A549 (cell line): Measurements from ENCODE around the gene NMRAL1. TPM values are rescaled to one million over a fixed set of nuclear protein-coding genes. Genes with fewer than 3 reads are reported as not detected.

ENCODE experiments used
- ATAC-seq, 2 experiments: fragments of 200-7000 bp in 1 of 2; fragments of >200 bp in 1 of 2; cut with Nextera tagmentation in 1 of 2; cut with Tn5 transposase in 1 of 2; 3 replicates each; pipeline versions ENCODE4 v1.8.0 to v1.9.1; 2018 to 2020; ENCODE audit warnings: mild to moderate bottlenecking in 1 of 2, moderate library complexity in 1 of 2
- CTCF ChIA-PET: fragments of 300-600 bp; sonication (Branson Sonifier 250); formaldehyde crosslinking; extraction: SDS; loops from one replicate; lab custom pipeline; 2021; ENCODE audit warnings: antibody characterized with exemption, inconsistent platforms; lab: Yijun Ruan, JAX
- POLR2A ChIA-PET: fragments of 350-600 bp; formaldehyde crosslinking; extraction: SDS; loops from one replicate; lab custom pipeline; 2021; ENCODE audit warnings: antibody characterized with exemption, inconsistent platforms; lab: Yijun Ruan, JAX
- DNase-seq, 2 experiments: peaks; one replicate each; pipeline versions ENCODE4 v3.0.0 to v3.0.0-alpha.2; 2011 to 2016; ENCODE audit warnings: low read depth in 1 of 2, low spot score in 1 of 2
- FAIRE-seq: peaks from 2 replicates; lab custom pipeline; 2011; peaks lifted over from hg19 to GRCh38; lab: Jason Lieb, UNC
- H3K27ac ChIP-seq, 2 experiments: fragments of >200 bp; sonication (Bioruptor Twin); formaldehyde crosslinking; 3 replicates each; pipeline ENCODE4 v1.5.1; 2016 to 2017
- H3K4me1 ChIP-seq: fragments of >200 bp; sonication (Bioruptor Twin); formaldehyde crosslinking; 3 replicates; pipeline ENCODE4 v1.6.1; 2016
- H3K4me2 ChIP-seq: fragments of >200 bp; sonication (Bioruptor Twin); formaldehyde crosslinking; 3 replicates; pipeline ENCODE4 v1.6.1; 2016
- H3K4me3 ChIP-seq: fragments of >200 bp; sonication (Bioruptor Twin); formaldehyde crosslinking; 3 replicates; pipeline ENCODE4 v1.5.1; 2016
- H3K9me3 ChIP-seq: fragments of >200 bp; sonication (Bioruptor Twin); formaldehyde crosslinking; 3 replicates; pipeline ENCODE4 v1.6.1; 2016
- CBX8 ChIP-seq: fragments of 200-600 bp; sonication (generic); IDR thresholded peaks from 2 replicates; pipeline ENCODE4 v1.6.1; 2016
- EP300 ChIP-seq, 2 experiments: fragments of >200 bp; sonication (Bioruptor Twin); formaldehyde crosslinking; IDR thresholded peaks; 2 replicates in 1 of 2; 3 replicates in 1 of 2; pipeline ENCODE4 v1.6.1; 2016 to 2017
- ESRRA ChIP-seq: fragments of 150-350 bp; IDR thresholded peaks from 2 replicates; pipeline ENCODE4 v1.6.1; 2014; ENCODE audit warnings: mild to moderate bottlenecking, low read length, borderline replicate concordance
- FOSB ChIP-seq: fragments of 250-450 bp; sonication (Bioruptor Pico); IDR thresholded peaks from 2 replicates; pipeline ENCODE4 v1.5.0; 2020; ENCODE audit warnings: mild to moderate bottlenecking, moderate library complexity
- GATA3 ChIP-seq: IDR thresholded peaks from 2 replicates; pipeline ENCODE4 v1.6.1; 2012; ENCODE audit warnings: borderline replicate concordance
- HDAC2 ChIP-seq: fragments of 200-600 bp; sonication (generic); IDR thresholded peaks from 2 replicates; pipeline ENCODE4 v1.6.1; 2016
- HMGXB4 ChIP-seq: fragments of 250-450 bp; sonication (Bioruptor Pico); IDR thresholded peaks from 2 replicates; pipeline ENCODE4 v1.5.0; 2021; ENCODE audit warnings: mild to moderate bottlenecking, moderate library complexity, borderline replicate concordance
- HOXA7 ChIP-seq: fragments of 250-450 bp; sonication (Bioruptor Pico); IDR thresholded peaks from 2 replicates; pipeline ENCODE4 v1.5.0; 2020; ENCODE audit warnings: mild to moderate bottlenecking, moderate library complexity
- JUNB ChIP-seq: fragments of >200 bp; sonication (Bioruptor Twin); formaldehyde crosslinking; IDR thresholded peaks from 2 replicates; pipeline ENCODE4 v1.6.1; 2016
- KDM1A ChIP-seq: fragments of 200-600 bp; sonication (generic); IDR thresholded peaks from 2 replicates; pipeline ENCODE4 v1.6.1; 2016; ENCODE audit warnings: low read depth, mild to moderate bottlenecking
- KDM5A ChIP-seq: fragments of 200-600 bp; sonication (generic); IDR thresholded peaks from 2 replicates; pipeline ENCODE4 v1.6.1; 2016; ENCODE audit warnings: antibody characterized with exemption, mild to moderate bottlenecking
- RAD21 ChIP-seq, 2 experiments: fragments of >200 bp in 1 of 2; sonication (Bioruptor Twin) in 1 of 2; formaldehyde crosslinking in 1 of 2; IDR thresholded peaks in 1 of 2; conservative IDR thresholded peaks in 1 of 2; 2 replicates in 1 of 2; 3 replicates in 1 of 2; pipeline ENCODE4 v1.6.1; 2012 to 2018; ENCODE audit warnings: inconsistent platforms in 1 of 2
- RARB ChIP-seq: fragments of 250-450 bp; sonication (Bioruptor Pico); IDR thresholded peaks from 2 replicates; pipeline ENCODE4 v1.8.0; 2021; ENCODE audit warnings: mild to moderate bottlenecking, moderate library complexity
- REST ChIP-seq: fragments of 200-600 bp; sonication (generic); IDR thresholded peaks from 2 replicates; pipeline ENCODE4 v1.6.1; 2016; ENCODE audit warnings: antibody characterized with exemption, mild to moderate bottlenecking, moderate library complexity
- SMC3 ChIP-seq: fragments of >200 bp; sonication (Bioruptor Twin); formaldehyde crosslinking; IDR thresholded peaks from 3 replicates; pipeline ENCODE4 v1.6.1; 2018; ENCODE audit warnings: inconsistent platforms
- TP53 ChIP-seq: fragments of 250-450 bp; sonication (Bioruptor Pico); IDR thresholded peaks from 2 replicates; pipeline ENCODE4 v1.5.0; 2021; ENCODE audit warnings: mild to moderate bottlenecking, moderate library complexity
- USF2 ChIP-seq: fragments of 450-650 bp; IDR thresholded peaks from 2 replicates; pipeline ENCODE4 v1.6.1; 2014; ENCODE audit warnings: antibody characterized with exemption
- ZC3H11A ChIP-seq: fragments of 450-650 bp; IDR thresholded peaks from 2 replicates; pipeline ENCODE4 v1.6.1; 2014; ENCODE audit warnings: antibody characterized with exemption, mild to moderate bottlenecking
- ZFP36 ChIP-seq: fragments of 450-650 bp; IDR thresholded peaks from 2 replicates; pipeline ENCODE4 v1.6.1; 2014; ENCODE audit warnings: borderline replicate concordance; ENCODE audit not compliant: partially characterized antibody
- WGBS: methylation state at CpG from one replicate; pipeline ENCODE4 v1.1.6; 2017; ENCODE audit errors: missing lambda C conversion rate; 5-methylcytosine and 5-hydroxymethylcytosine counted together
- polyA plus RNA-seq, 4 experiments: library from polyadenylated mRNA; depleted of rRNA in 3 of 4; stranded (reverse); fragments of >200 nt; fragmentation: RNase III in 1 of 4; extraction: RNeasy Plus Mini Kit Qiagen cat#74134 plus additional on column Dnase treatment in 1 of 4; gene quantifications; 2 replicates in 3 of 4; 3 replicates in 1 of 4; pipeline ENCODE4 v1.2.3, GENCODE V29; 2011 to 2017

NMRAL1 gene
- polyA plus RNA-seq, 2 of the 4 experiments (the other 2 are of a cell fraction) = 36.4 to 48.8 TPM

- TF ChIP-seq HMGXB4 (CRISPR knock-in tag) (no peak), FOSB (CRISPR knock-in tag) (no peak), HOXA7 (CRISPR knock-in tag) (no peak), RAD21 (conservative IDR thresholded peaks at IDR 0.05 in 1 of 2, IDR thresholded peaks at IDR 0.05 in 1 of 2) (no peak), CBX8 (no peak)
- TF ChIP-seq, all 56 proteins: peak for 0
Observed at GRCh38 chr16:4442371-4442770, 32.1 kb downstream of the NMRAL1 start (continued).

GRCh38 chr16:4437366-4437765 lies 37.1 kb downstream of the NMRAL1 start:
- CTCF ChIA-PET = interaction anchor here (0.6 to 1.7 kb wide), 5 partner anchors 9 to 287 kb away, joined by 3 to 7 read pairs (median 4); partner anchors contain the start of gene MGRN1
- ATAC-seq = no peak
- Histone ChIP-seq H3K4me3 (no peak overlapping the region), H3K9me3 (no peaks in the 10 kb centered on the region)
- TF ChIP-seq HDAC2 (no peak), JUNB (no peak), FOSB (CRISPR knock-in tag) (no peak), GATA3 (no peak), ZC3H11A (no peak), USF2 (no peak), KDM1A (no peak), EP300 (IDR thresholded peaks at IDR 0.05) (no peak), SMC3 (no peak), KDM5A (no peak), HMGXB4 (CRISPR knock-in tag) (no peak), RARB (no peak), ESRRA (no peak), ZFP36 (no peak), HOXA7 (CRISPR knock-in tag) (no peak), REST (no peak), TP53 (no peak)
- TF ChIP-seq, all 56 proteins: peak for 0
- Histone ChIP-seq H3K4me2 (no peak overlapping the region), H3K27ac (no peak overlapping the region), H3K4me1 (peaks cover 10% of the 10 kb centered on the region)
- DNase-seq (no peak), FAIRE-seq (no peak)
- WGBS = 100% methylated on average over 3 of the region's 3 CpGs
- POLR2A ChIA-PET = no interaction called here
